ENCODE measurements around the gene LRRC8C. TPM values are rescaled to one million over a fixed set of nuclear protein-coding genes. Genes with fewer than 3 reads are reported as not detected.
A peak's percentile ranks its signal among the peaks of the same experiment; 100 is the strongest.

Gene LRRC8C
- total RNA-seq, 6 donors from 2014 or later = 5.2 to 12.5 (median 11.6) TPM

DNA sequence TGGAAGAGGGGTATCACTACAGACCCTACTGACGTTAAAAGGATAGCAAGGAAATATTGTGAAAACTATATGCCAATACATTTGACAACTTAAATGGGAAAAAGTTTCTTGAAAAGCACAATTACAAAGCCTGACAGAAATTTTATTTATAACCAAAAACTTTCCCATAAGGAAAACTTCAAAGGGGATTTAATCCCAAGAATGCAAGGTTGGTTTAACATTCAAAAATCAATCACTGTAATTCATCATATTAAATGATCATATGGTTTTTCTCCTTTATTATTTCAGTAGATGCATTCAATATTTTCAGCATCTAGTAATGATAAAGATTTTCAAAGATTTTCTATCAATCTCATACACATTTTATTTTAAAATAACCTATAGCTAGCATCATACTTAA, 13.3 kb downstream of the LRRC8C start:
- no peaks in the 10 kb centered on the region for H3K36me3 ChIP-seq
- ATAC-seq (ENCODE audit: low FRiP score in 2 of 2) = no peak
- 0 to 97% methylated on average over 1 of the region's 1 CpG for WGBS, 2 donors
- H3K4me3 ChIP-seq = no peak overlapping the region
- DNase-seq = no peak
- peaks cover 0 to 4% (median 2%) of the 10 kb centered on the region in 4 donors for H3K4me1 ChIP-seq
- TF ChIP-seq POLR2AphosphoS5 (IDR thresholded peaks at IDR 0.05) (no peak), POLR2A (IDR thresholded peaks at IDR 0.05) (no peak), EP300 (IDR thresholded peaks at IDR 0.05) (no peak)
- TF ChIP-seq, protein P1, sequence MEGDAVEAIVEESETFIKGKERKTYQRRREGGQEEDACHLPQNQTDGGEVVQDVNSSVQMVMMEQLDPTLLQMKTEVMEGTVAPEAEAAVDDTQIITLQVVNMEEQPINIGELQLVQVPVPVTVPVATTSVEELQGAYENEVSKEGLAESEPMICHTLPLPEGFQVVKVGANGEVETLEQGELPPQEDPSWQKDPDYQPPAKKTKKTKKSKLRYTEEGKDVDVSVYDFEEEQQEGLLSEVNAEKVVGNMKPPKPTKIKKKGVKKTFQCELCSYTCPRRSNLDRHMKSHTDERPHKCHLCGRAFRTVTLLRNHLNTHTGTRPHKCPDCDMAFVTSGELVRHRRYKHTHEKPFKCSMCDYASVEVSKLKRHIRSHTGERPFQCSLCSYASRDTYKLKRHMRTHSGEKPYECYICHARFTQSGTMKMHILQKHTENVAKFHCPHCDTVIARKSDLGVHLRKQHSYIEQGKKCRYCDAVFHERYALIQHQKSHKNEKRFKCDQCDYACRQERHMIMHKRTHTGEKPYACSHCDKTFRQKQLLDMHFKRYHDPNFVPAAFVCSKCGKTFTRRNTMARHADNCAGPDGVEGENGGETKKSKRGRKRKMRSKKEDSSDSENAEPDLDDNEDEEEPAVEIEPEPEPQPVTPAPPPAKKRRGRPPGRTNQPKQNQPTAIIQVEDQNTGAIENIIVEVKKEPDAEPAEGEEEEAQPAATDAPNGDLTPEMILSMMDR (IDR thresholded peaks at IDR 0.05) = no peak
- no peaks in the 10 kb centered on the region for H3K9me3 ChIP-seq
- H3K27me3 ChIP-seq = no peaks in the 10 kb centered on the region
- no peak overlapping the region for H3K27ac ChIP-seq

DNA sequence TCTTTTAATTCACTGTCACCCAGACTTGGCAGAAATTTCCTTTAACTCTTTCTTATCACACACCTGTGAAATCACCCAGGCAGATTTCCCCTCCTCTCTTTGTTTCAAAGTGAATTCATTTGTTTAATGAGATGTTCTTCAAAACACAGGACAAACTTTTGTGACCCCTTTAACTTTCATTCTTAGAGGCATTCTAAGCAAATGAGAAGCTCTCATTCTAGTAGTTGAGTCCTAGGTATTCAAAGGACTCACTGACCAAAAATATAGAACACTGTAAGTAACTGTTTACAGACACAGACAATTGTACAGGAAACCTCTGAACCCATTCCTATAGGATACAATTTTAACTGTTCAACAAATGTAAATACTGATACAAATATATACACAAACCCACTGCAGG, 16.9 kb downstream of the LRRC8C start:
- ATAC-seq (ENCODE audit: low FRiP score in 2 of 2) (no peak), DNase-seq (no peak)
- no peak for TF ChIP-seq EP300 (IDR thresholded peaks at IDR 0.05)
- no peak for TF ChIP-seq POLR2AphosphoS5 (IDR thresholded peaks at IDR 0.05)
- TF ChIP-seq, protein P1 (IDR thresholded peaks at IDR 0.05) = no peak
- no peak for TF ChIP-seq POLR2A (IDR thresholded peaks at IDR 0.05)
- Histone ChIP-seq H3K27ac (no peak overlapping the region), H3K9me3 (no peaks in the 10 kb centered on the region), H3K27me3 (no peaks in the 10 kb centered on the region), H3K4me1 (peaks cover 0 to 4% (median 0%) of the 10 kb centered on the region in 4 donors), H3K4me3 (no peak overlapping the region), H3K36me3 (no peaks in the 10 kb centered on the region)

DNA sequence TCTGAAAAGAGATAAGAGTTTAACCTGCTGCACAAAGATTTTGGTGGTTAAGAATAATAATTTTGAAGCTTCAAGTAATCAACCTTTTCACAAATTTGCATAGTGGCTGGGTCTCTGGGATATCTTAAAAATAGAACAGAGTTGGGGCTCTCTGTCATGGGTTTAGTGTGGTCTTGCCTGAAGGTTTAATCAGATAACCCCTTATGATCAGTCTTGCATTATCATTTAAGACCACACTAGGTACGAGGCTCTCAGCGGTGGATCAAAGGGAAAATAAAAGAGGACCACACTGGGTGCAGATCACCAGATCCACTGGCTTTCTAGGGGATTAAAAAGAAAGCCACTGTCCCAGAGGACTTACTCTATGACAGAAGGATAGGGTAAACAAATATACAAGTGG, 19.5 kb downstream of the LRRC8C start:
- Histone ChIP-seq H3K9me3 (no peaks in the 10 kb centered on the region), H3K27ac (peak overlapping the region in 1 of 4 donors; percentile 11), H3K4me1 (peaks cover 0 to 4% (median 0%) of the 10 kb centered on the region in 4 donors), H3K36me3 (no peaks in the 10 kb centered on the region), H3K4me3 (no peak overlapping the region), H3K27me3 (no peaks in the 10 kb centered on the region)
- DNase-seq = no peak
- no peak for ATAC-seq (ENCODE audit: low FRiP score in 2 of 2)
- 83 to 94% methylated on average over 2 of the region's 2 CpGs for WGBS, 2 donors
- TF ChIP-seq POLR2AphosphoS5 (IDR thresholded peaks at IDR 0.05) = no peak
- no peak for TF ChIP-seq EP300 (IDR thresholded peaks at IDR 0.05)
- TF ChIP-seq, protein P1 (IDR thresholded peaks at IDR 0.05) = no peak
- no peak for TF ChIP-seq POLR2A (IDR thresholded peaks at IDR 0.05)

DNA sequence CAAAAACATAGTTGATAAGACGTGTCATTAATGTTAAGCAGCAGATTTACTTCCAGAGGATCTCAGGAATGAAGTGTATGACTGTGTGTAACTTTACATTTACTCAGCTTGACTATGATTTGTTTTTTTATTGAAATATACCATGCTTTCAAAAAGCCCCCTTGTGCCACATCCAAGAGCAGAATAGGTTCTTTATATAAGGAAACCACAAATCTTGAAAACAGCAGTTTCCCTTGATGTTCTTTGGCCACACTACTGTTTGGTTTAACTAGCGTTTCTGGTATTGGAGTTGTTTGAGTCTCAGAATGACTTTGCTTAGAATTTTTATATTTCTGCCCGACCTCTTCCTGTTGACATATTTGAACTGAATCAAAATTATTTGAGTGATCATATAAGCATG, 25.0 kb downstream of the LRRC8C start:
- DNase-seq = no peak
- no peak overlapping the region for H3K4me3 ChIP-seq
- WGBS, 2 donors = 25 to 39% methylated on average over 3 of the region's 3 CpGs
- H3K27ac ChIP-seq = no peak overlapping the region
- ATAC-seq (ENCODE audit: low FRiP score in 2 of 2) = no peak
- H3K9me3 ChIP-seq = no peaks in the 10 kb centered on the region
- no peak for TF ChIP-seq POLR2A (IDR thresholded peaks at IDR 0.05)
- no peak for TF ChIP-seq POLR2AphosphoS5 (IDR thresholded peaks at IDR 0.05)
- TF ChIP-seq, protein P1 (IDR thresholded peaks at IDR 0.05) = no peak
- no peak for TF ChIP-seq EP300 (IDR thresholded peaks at IDR 0.05)
- H3K4me1 ChIP-seq = peaks cover 0 to 7% (median 0%) of the 10 kb centered on the region in 4 donors
- no peaks in the 10 kb centered on the region for H3K36me3 ChIP-seq
- H3K27me3 ChIP-seq = no peaks in the 10 kb centered on the region

DNA sequence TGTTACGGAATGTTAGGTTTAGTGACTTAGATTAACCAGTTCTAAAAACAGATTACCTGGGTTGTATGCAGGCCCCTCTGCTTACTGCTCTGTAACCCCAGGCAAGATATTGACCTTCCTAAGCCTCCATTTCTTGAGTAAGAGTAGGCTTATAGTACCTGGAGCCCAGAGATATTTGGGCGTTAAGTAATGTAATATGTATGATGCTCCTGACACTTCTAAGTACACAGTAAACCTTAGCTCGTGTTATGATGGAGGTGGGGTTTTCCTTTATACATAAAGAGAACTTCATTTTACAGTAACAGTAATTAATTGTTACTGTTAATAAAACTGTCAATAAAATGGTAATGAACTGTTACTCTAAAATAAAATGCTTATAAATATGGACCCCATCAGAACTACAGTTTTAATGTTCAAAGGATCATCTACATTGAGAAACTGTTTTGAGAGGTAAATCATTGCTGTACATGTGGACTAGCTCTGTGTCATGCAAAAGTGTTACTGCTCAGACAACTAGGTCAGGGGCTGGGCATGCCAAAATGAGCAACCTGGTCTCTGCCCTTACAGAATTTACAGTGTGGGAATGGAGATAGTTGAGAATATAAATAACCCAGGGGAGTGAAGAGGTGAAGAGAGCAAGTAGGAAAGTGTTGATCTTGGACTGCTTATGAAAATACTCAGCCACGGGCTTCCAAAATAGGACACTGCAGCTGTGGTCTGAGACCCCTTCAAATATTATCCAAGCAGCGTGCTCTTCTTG, 26.6 kb downstream of the LRRC8C start:
- WGBS, 2 donors = 79 to 81% methylated on average over 5 of the region's 5 CpGs
- peak overlapping the region in 1 of 4 donors; percentile 19 for H3K27ac ChIP-seq
- TF ChIP-seq POLR2AphosphoS5 (IDR thresholded peaks at IDR 0.05) (no peak), POLR2A (IDR thresholded peaks at IDR 0.05) (no peak), EP300 (IDR thresholded peaks at IDR 0.05) (no peak)
- TF ChIP-seq, protein P1 (IDR thresholded peaks at IDR 0.05) = no peak
- ATAC-seq (ENCODE audit: low FRiP score in 2 of 2) = peak in 1 of 2 donors; percentile 39
- H3K4me3 ChIP-seq = no peak overlapping the region
- H3K36me3 ChIP-seq = no peaks in the 10 kb centered on the region
- peaks cover 0 to 7% (median 0%) of the 10 kb centered on the region in 4 donors for H3K4me1 ChIP-seq
- no peaks in the 10 kb centered on the region for H3K27me3 ChIP-seq
- no peak for DNase-seq
- H3K9me3 ChIP-seq = no peaks in the 10 kb centered on the region

All from upper lobe of left lung (tissue), 6 donors.